HG02642 (cell line): ENCODE measurements around the gene NCKAP5.

Experiments used
- ATAC-seq: cut with Tn5 transposase; IDR thresholded peaks from one replicate; pipeline ENCODE4 v1.9.1; 2021; ENCODE audit warnings: mild to moderate bottlenecking; ENCODE audit not compliant: unreplicated experiment, poor library complexity

NCKAP5 gene

GRCh38 chr2:132760971-132761370 lies 807.3 kb downstream of the NCKAP5 start:
- ATAC-seq: no peak

GRCh38 chr2:132760405-132760804 lies 807.9 kb downstream of the NCKAP5 start:
- no peak for ATAC-seq

GRCh38 chr2:132758995-132759394 lies 809.3 kb downstream of the NCKAP5 start:
- no peak for ATAC-seq

- no peak for ATAC-seq
Measured at GRCh38 chr2:132757676-132758075, 810.6 kb downstream of the NCKAP5 start.

GRCh38 chr2:132757002-132757589 lies 811.2 kb downstream of the NCKAP5 start:
- no peak for ATAC-seq

- ATAC-seq: no peak
Measured at GRCh38 chr2:132754867-132755472, 813.3 kb downstream of the NCKAP5 start.

GRCh38 chr2:132754392-132754791 lies 813.9 kb downstream of the NCKAP5 start:
- ATAC-seq: no peak

GRCh38 chr2:132752421-132753206 lies 815.6 kb downstream of the NCKAP5 start:
- no peak for ATAC-seq

GRCh38 chr2:132751836-132752235 lies 816.4 kb downstream of the NCKAP5 start:
- no peak for ATAC-seq

GRCh38 chr2:132750606-132751005 lies 817.7 kb downstream of the NCKAP5 start:
- no peak for ATAC-seq

GRCh38 chr2:132747046-132747445 lies 821.2 kb downstream of the NCKAP5 start:
- ATAC-seq: peak; percentile 54

GRCh38 chr2:132741754-132742153 lies 826.5 kb downstream of the NCKAP5 start:
- ATAC-seq: no peak

GRCh38 chr2:132740081-132740720 lies 828.1 kb downstream of the NCKAP5 start:
- no peak for ATAC-seq

GRCh38 chr2:132738223-132738622 lies 830.0 kb downstream of the NCKAP5 start:
- no peak for ATAC-seq

GRCh38 chr2:132736059-132736458 lies 832.2 kb downstream of the NCKAP5 start:
- no peak for ATAC-seq

- no peak for ATAC-seq
Measured at GRCh38 chr2:132734961-132735360, 833.3 kb downstream of the NCKAP5 start.

- no peak for ATAC-seq
Measured at GRCh38 chr2:132733094-132733493, 835.2 kb downstream of the NCKAP5 start.

- no peak for ATAC-seq
Measured at GRCh38 chr2:132732694-132733093, 835.6 kb downstream of the NCKAP5 start.

GRCh38 chr2:132731441-132731840 lies 836.8 kb downstream of the NCKAP5 start:
- no peak for ATAC-seq

- no peak for ATAC-seq
Measured at GRCh38 chr2:132730611-132731010, 837.7 kb downstream of the NCKAP5 start.

- ATAC-seq: no peak
Measured at GRCh38 chr2:132729522-132729921, 838.7 kb downstream of the NCKAP5 start.
